GM18873 (cell line): ENCODE measurements around the gene SBK2.

Experiments
- ATAC-seq: cut with Tn5 transposase; IDR thresholded peaks from one replicate; pipeline ENCODE4 v1.9.1; 2021; ENCODE audit warnings: mild to moderate bottlenecking, moderate library complexity, moderate number of reproducible peaks; ENCODE audit not compliant: unreplicated experiment, low FRiP score

SBK2 gene

GRCh38 chr19:55559684-55560083, 22.8 kb upstream of the SBK2 start:
- ATAC-seq = no peak

GRCh38 chr19:55554741-55555152, 17.8 kb upstream of the SBK2 start:
- no peak for ATAC-seq

GRCh38 chr19:55554302-55554701, 17.4 kb upstream of the SBK2 start:
- no peak for ATAC-seq

- ATAC-seq = no peak
Observed at GRCh38 chr19:55553217-55554182, 16.6 kb upstream of the SBK2 start.

GRCh38 chr19:55552620-55553019, 15.7 kb upstream of the SBK2 start:
- ATAC-seq = no peak

GRCh38 chr19:55552206-55552605, 15.3 kb upstream of the SBK2 start:
- no peak for ATAC-seq

- no peak for ATAC-seq
Observed at GRCh38 chr19:55550321-55550650, 13.4 kb upstream of the SBK2 start.

GRCh38 chr19:55549500-55550320, 12.8 kb upstream of the SBK2 start:
- ATAC-seq = no peak

- ATAC-seq = no peak
Observed at GRCh38 chr19:55546822-55547614, 10.1 kb upstream of the SBK2 start.

GRCh38 chr19:55546011-55546410, 9.1 kb upstream of the SBK2 start:
- no peak for ATAC-seq

- ATAC-seq = no peak
Observed at GRCh38 chr19:55545443-55545842, 8.5 kb upstream of the SBK2 start, which contains the start of gene SBK3. Gene SBK3 (minus strand): TSS chr19:55545543. CDS start chr19:55545543, 0 bp downstream.

GRCh38 chr19:55544776-55545439, 8.0 kb upstream of the SBK2 start:
- no peak for ATAC-seq

GRCh38 chr19:55544014-55544413, 7.1 kb upstream of the SBK2 start:
- ATAC-seq = no peak

- no peak for ATAC-seq
Observed at GRCh38 chr19:55543567-55543966, 6.6 kb upstream of the SBK2 start.

- no peak for ATAC-seq
Observed at GRCh38 chr19:55542292-55542855, 5.4 kb upstream of the SBK2 start.

- no peak for ATAC-seq
Observed at GRCh38 chr19:55541091-55541490, 4.2 kb upstream of the SBK2 start.

GRCh38 chr19:55540619-55541018, 3.7 kb upstream of the SBK2 start:
- ATAC-seq = no peak

- ATAC-seq = no peak
Observed at GRCh38 chr19:55539090-55539984, 2.4 kb upstream of the SBK2 start.

GRCh38 chr19:55538132-55538531, 1.2 kb upstream of the SBK2 start:
- ATAC-seq = no peak
